ENCODE results near the gene BRAF. TPM values are rescaled to one million over a fixed set of nuclear protein-coding genes. Genes with fewer than 3 reads are reported as not detected.
"Not testable (repeated sequence)": the region's sequence is repeated elsewhere in the genome, so short reads cannot be mapped to it uniquely, and the experiment has no call there.

The BRAF gene
- total RNA-seq, 3 donors from 2014 or later (not counting 1 experiment from before 2014, with no cell fraction given) = 54.3 to 67.7 (median 64.1) TPM

DNA sequence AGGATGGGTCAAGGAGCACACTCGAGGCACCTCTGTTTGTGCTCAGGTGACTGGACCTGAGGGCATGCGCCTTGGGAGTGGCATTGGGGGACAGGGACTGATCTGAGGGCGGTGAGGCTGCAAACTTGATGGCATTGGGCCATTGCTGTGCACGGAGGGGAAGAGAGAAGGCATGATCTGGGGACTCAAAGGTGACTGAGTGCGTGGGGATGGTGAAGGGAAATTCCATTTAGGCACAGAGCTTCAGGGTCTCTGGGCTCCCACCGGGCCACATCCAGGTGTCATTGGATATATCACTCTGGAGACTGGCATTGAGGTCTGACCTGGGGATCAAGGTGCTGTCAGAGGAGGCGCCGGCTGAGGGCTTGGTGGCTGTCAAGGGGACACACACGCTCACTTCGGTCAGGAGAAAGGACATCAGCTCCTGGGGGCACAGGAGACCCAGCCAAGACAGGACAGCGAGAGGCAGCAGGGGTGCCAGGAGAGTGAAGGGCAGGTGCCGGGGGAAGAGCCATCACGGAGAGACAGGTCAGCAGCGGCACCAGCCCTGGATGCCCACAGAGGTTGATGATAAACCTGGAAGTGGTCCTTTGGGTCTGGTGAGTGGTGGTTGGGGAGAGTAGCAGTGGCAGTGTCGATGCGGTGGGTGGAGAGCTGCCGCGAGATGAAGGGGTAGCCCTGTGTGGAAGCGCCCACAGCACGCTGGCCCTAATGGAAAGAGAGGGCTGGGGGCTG lies 246.5 kb downstream of the BRAF start:
- Mint-ChIP-seq H3K4me1 (peaks cover 37 to 39% of the 10 kb centered on the region in 2 donors), H3K27ac (no peak overlapping the region), H3K27me3 (ENCODE audit: low read depth in 2 of 2) (no peaks in the 10 kb centered on the region), H3K9me3 (no peaks in the 10 kb centered on the region), H3K36me3 (no peaks in the 10 kb centered on the region), H3K4me3 (no peak overlapping the region)
- H3K27me3 ChIP-seq (ENCODE audit: control insufficient read depth, insufficient read depth, low read length) = no peaks in the 10 kb centered on the region
- no peak overlapping the region for H3K4me3 ChIP-seq (ENCODE audit: low read length)
- ATAC-seq = no peak
- intact Hi-C loops (cut with micrococcal nuclease) = no loop called here
- no peaks in the 10 kb centered on the region for H3K9me3 ChIP-seq (ENCODE audit: control insufficient read depth, insufficient read depth, low read length)
- peaks cover 18% of the 10 kb centered on the region for H3K36me3 ChIP-seq (ENCODE audit: control insufficient read depth, insufficient read depth, low read length)
- TF ChIP-seq CTCF (IDR thresholded peaks at IDR 0.05) = no peak
- no peak for DNase-seq
- peaks cover 30% of the 10 kb centered on the region for H3K4me1 ChIP-seq (ENCODE audit: control insufficient read depth, insufficient read depth, low read length)
- WGBS (ENCODE audit: insufficient coverage) = 98% methylated on average over 20 of the region's 20 CpGs
- no peak overlapping the region for H3K27ac ChIP-seq (ENCODE audit: low read length)

- H3K36me3 Mint-ChIP-seq = no peaks in the 10 kb centered on the region
- H3K9me3 Mint-ChIP-seq = no peaks in the 10 kb centered on the region
- no peak overlapping the region for H3K27ac Mint-ChIP-seq
- Histone ChIP-seq H3K4me1 (ENCODE audit: control insufficient read depth, insufficient read depth, low read length) (peaks cover 31% of the 10 kb centered on the region), H3K4me3 (ENCODE audit: low read length) (no peak overlapping the region), H3K36me3 (ENCODE audit: control insufficient read depth, insufficient read depth, low read length) (peaks cover 18% of the 10 kb centered on the region), H3K27me3 (ENCODE audit: control insufficient read depth, insufficient read depth, low read length) (no peaks in the 10 kb centered on the region), H3K9me3 (ENCODE audit: control insufficient read depth, insufficient read depth, low read length) (no peaks in the 10 kb centered on the region), H3K27ac (ENCODE audit: low read length) (no peak overlapping the region)
- WGBS (ENCODE audit: insufficient coverage) = 90% methylated on average over 3 of the region's 3 CpGs
- H3K4me3 Mint-ChIP-seq = no peak overlapping the region
- ATAC-seq (no peak), DNase-seq (no peak)
- intact Hi-C loops (cut with micrococcal nuclease) = no loop called here
- no peak for TF ChIP-seq CTCF (IDR thresholded peaks at IDR 0.05)
- peaks cover 37 to 39% of the 10 kb centered on the region in 2 donors for H3K4me1 Mint-ChIP-seq
- no peaks in the 10 kb centered on the region for H3K27me3 Mint-ChIP-seq (ENCODE audit: low read depth in 2 of 2)
Measured at GRCh38 chr7:140677496-140677895, 247.2 kb downstream of the BRAF start.

GRCh38 chr7:140676956-140677355 lies 247.8 kb downstream of the BRAF start:
- H3K4me3 Mint-ChIP-seq; H3K27me3 ChIP-seq (ENCODE audit: control insufficient read depth, insufficient read depth, low read length); H3K27ac ChIP-seq (ENCODE audit: low read length); H3K4me3 ChIP-seq (ENCODE audit: low read length); H3K27me3 Mint-ChIP-seq (ENCODE audit: low read depth in 2 of 2); H3K27ac Mint-ChIP-seq; H3K9me3 ChIP-seq (ENCODE audit: control insufficient read depth, insufficient read depth, low read length); H3K9me3 Mint-ChIP-seq; H3K36me3 Mint-ChIP-seq; ATAC-seq; DNase-seq; intact Hi-C loops (cut with micrococcal nuclease): not testable (repeated sequence)
- Histone ChIP-seq H3K4me1 (ENCODE audit: control insufficient read depth, insufficient read depth, low read length) (peaks cover 31% of the 10 kb centered on the region), H3K36me3 (ENCODE audit: control insufficient read depth, insufficient read depth, low read length) (peaks cover 15% of the 10 kb centered on the region)
- WGBS (ENCODE audit: insufficient coverage) = 98% methylated on average over 11 of the region's 11 CpGs
- H3K4me1 Mint-ChIP-seq = peaks cover 37 to 39% of the 10 kb centered on the region in 2 donors

- Mint-ChIP-seq H3K27me3 (ENCODE audit: low read depth in 2 of 2) (no peaks in the 10 kb centered on the region), H3K27ac (peak overlapping the region in 1 of 2 donors; percentile 22), H3K4me1 (peaks cover 37 to 39% of the 10 kb centered on the region in 2 donors), H3K36me3 (no peaks in the 10 kb centered on the region), H3K9me3 (no peaks in the 10 kb centered on the region), H3K4me3 (peak overlapping the region; percentile 7)
- intact Hi-C loops (cut with micrococcal nuclease) = no loop called here
- H3K9me3 ChIP-seq (ENCODE audit: control insufficient read depth, insufficient read depth, low read length) = no peaks in the 10 kb centered on the region
- ATAC-seq = no peak
- no peak for DNase-seq
- H3K27ac ChIP-seq (ENCODE audit: low read length) = no peak overlapping the region
- H3K4me1 ChIP-seq (ENCODE audit: control insufficient read depth, insufficient read depth, low read length) = peaks cover 31% of the 10 kb centered on the region
- H3K27me3 ChIP-seq (ENCODE audit: control insufficient read depth, insufficient read depth, low read length) = no peaks in the 10 kb centered on the region
- peaks cover 11% of the 10 kb centered on the region for H3K36me3 ChIP-seq (ENCODE audit: control insufficient read depth, insufficient read depth, low read length)
- H3K4me3 ChIP-seq (ENCODE audit: low read length) = no peak overlapping the region
- no peak for TF ChIP-seq CTCF (IDR thresholded peaks at IDR 0.05)
- WGBS (ENCODE audit: insufficient coverage) = 54% methylated on average over 2 of the region's 3 CpGs
Measured at GRCh38 chr7:140676306-140676705, 248.4 kb downstream of the BRAF start.
